NCI-H128 (cell line): Measurements from ENCODE around the gene DGCR2.
"Not testable (repeated sequence)": the region's sequence is repeated elsewhere in the genome, so short reads cannot be mapped to it uniquely, and the experiment has no call there.

Experiments used
- DNase-seq: peaks from one replicate; lab custom pipeline; 2025; ENCODE audit not compliant: unreplicated experiment; lab: John Stamatoyannopoulos, UW

DGCR2 gene

DNA sequence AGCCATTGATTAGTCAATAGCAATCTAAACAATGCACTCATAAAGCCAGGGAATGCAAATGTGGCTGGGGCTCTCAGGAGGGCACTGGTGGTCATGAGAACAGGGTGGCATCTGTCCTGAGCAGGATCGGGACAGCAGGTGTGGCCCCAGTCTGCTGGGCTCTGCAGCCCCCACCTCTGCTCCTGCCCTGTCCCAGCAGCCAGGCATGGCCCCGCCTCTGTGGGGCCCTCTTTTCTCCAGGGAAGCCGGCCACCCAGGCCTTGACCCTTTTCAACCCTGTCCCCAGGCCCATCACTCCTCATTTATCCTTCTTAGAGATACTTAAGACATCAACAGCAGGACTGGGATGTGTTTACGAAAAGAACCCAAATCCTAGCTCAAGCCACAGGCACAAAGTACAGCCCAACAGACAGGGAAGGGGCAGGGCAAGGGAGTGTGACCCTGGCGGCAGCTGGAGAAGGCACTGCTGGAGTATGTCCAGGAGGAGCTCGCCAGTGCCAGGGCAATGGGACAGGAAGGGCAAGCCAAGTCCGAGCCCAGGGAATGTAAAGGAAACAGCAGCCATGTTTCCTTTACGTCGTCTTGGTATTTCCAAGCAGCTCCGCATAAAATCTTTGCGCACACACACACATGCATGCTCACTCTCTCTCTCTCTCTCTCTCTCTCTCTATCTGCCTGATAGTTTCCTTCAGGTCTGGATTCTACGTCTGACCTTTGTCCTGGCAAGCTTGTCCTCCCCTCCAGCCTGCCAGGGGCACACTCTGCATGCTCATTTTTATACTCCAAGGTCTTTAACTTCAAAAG is 59.9 kb downstream of the DGCR2 start:
- DNase-seq = no peak

DNA sequence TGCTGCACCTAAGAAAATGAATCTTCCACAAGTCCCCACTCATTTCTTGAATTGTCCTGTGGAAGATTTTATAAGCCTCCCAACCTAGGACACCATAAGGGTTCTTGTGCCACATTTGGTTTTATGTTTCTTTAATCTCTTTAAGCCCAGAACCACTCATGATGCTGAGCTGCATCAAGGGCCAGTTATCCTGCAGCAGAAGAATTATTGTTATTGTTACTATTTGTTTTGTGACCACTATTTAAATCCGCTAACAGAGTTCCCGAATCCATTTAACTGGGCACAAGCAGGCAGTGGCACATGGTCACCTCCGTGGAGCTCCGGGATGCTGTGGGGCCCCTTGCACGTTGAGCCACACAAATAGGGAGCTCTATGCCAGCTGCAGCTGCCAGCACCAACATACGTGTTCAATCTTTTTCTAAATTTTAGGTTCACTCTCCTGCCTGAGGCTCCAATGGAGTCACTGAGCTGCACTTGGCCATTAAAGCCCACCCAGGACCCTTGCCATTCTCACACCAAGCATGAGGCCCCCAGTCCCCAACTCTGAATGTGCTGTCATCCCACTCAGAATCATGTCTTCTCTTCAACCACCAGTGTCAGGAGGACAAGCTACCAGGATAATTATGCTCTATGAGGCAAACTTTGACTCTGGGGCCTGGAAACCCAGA is 60.6 kb downstream of the DGCR2 start:
- no peak for DNase-seq

DNA sequence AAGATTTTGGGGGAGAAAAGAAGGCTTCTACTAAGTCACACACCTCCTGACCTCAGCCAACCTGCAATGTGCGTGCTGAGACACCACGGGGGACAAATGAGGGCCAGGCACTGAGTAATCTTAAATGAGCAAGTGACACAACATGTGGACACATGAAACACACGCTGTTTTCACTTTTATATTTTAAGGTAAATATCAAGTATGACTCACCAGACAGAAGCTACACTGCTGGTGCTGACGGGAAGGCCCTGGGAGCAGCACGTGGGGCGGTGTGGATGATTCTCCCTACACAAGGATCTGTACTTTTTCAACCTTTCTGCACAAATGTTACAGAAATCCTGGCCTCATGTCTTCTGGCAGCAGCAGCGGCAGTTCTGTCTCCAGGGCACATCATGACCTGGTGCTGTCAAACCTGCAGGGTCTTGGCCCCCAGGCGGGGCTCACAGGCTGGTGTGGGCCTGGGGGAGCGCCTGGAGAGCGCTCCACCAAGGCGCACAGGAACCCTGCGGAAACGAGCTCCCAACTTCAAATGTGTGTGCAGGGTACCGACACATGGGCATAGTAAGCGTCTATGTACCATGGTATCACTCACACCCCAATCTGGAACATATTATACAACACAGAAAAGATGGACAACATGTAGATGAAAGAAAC is 61.7 kb downstream of the DGCR2 start:
- no peak for DNase-seq

DNA sequence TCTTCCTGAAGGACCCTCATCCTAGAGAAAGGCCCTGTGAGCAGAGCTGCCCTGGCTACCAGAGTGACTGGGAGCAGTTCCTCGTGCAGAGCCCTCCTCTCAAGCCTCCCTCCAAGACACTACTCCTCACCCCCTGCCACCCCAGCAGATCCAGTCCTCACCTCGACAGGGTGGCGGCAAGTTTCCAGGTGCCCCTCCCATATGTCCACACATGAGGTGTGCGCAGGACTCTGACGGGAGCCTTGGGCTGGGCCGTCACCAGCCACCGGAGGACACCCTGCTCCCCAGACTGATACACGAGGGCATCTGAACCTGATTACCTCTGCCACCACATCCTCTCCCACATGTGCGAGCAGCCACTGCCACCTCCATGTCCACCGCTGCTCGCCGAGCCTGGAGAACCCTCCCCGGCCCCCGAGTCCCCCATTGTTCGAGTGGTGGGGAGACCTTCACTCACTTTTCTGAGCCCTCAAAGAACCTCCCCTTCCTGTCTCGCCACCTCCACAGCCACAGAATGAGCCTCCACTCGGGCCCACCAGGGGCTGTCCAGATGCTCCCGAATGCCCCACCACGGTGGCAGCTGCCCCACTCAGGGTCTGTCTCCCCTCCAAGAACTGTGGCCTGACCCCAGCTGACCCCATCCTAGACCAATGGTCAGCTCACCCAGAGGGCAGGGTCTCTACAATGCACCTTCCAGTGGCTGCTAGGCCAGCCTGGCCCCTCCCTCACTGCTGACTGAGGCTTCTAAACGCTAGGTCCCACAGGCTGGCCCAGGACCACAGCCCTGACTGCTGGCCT is 62.5 kb downstream of the DGCR2 start:
- no peak for DNase-seq

DNA sequence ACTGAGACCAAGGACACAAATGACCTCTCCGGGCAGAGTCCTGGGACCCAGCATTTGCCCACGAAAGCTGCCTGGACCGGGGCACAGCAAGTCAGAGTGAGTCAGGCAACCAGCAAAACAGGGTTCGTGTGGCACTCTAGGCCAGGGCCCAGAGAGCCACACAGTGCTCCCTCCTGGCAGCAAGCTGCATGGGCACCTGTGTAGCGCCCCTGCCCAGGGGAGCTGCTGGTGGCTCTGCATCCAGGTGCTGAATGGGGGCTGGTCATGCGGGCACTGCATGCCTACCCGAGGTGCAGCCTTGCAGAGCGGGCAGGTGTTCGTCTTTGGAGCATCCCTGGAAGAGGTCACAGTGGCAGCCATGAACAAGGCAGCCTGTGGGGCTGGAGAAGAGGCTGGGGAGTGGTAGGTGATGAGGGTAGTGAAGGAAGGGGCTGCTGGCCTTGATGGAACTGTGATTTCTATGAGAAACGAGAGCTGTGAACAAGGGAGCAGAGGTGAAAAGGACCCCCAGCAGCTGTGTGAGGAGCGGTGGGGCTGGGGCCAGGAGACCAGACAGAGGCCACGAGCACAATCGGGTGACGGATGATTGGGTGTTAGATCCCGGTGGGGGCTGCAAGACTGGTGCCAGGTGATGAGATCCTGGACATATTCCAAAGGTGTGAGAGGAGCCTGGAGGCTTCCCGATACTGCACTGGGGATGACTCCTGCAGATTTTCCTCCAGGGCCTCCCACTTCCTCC is 63.3 kb downstream of the DGCR2 start:
- DNase-seq = no peak

DNA sequence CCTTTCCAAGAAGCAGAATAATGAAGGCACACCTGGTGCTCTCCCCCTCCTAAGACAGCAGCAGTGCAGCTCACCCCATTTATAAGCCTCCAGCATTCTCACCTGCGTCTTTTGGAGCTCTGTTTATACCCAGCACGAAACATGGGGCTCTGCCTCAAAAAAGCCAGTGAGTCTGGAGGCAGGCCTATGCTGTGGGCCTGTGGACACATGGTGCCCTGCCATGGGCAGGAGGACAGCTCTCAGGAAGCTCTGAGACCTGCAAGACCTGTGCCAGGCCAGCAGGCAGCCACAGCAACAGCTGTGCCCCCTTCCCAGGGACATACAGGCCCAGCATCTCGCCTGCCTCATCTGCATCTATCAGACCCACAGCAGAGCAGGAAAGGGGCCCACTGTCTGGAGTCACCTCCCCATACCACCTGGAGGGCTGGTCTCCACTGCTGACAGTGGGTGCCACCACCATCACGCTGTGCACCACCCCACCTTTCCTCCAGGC is 64.2 kb downstream of the DGCR2 start:
- DNase-seq = no peak

DNA sequence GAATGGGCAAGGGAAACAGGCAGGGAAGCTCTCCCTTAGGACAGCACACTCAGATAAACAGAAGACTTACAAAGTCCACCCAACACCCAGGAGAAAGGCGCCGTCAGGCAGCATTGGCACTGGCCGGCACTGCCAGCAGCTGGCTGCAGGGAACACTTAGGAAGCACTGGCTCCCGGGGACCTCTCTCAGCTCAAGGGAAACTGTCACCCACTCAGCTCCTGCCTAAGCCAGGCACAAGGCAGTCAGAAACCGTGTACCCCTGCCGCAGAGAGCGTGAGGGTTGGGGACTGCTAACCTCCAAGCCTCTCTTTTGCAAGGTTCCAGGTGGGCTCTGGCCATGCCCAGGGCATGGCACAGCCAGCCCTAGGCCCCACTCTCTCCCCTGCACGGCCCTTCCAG is 64.7 kb downstream of the DGCR2 start:
- DNase-seq = no peak

DNA sequence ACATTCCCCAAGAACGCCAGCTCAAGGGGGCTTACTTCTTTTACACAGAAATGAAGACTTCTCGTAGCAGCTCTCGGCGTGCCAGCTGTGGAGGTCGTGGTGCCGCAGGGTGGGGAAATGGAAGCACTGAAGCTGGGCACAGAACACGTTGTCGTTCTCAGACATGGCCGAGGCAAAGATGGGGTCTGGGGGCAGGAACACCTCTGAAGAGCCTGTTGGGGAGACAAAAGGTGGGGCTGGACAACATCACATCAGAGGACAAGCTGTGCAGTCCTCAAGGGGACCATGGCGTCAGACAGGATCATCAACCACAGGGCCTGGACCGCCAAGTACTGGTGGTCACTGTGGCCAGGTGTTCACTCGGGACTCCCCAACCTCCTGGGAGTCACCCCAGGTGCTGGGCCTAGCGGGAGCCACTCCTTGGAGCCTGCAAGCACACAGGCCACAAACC is 65.2 kb downstream of the DGCR2 start:
- no peak for DNase-seq

DNA sequence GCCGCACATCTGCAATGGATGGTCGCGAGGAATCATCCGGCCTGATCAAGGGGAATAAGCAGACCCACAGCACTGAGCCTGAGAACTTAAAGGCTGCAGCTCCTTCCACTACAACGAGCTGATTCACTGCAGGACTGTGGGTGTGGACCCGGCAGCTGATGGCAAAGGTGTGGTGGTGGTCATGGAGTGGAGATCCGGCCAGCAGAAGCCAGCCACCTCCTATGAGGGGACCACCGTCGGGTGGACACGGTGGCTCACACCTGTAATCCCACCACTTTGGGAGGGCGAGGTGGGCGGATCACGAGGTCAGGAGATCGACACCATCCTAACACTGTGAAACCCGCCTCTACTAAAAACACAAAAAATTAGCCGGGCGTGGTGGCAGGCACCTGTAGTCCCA is 66.4 kb downstream of the DGCR2 start:
- DNase-seq = no peak

DNA sequence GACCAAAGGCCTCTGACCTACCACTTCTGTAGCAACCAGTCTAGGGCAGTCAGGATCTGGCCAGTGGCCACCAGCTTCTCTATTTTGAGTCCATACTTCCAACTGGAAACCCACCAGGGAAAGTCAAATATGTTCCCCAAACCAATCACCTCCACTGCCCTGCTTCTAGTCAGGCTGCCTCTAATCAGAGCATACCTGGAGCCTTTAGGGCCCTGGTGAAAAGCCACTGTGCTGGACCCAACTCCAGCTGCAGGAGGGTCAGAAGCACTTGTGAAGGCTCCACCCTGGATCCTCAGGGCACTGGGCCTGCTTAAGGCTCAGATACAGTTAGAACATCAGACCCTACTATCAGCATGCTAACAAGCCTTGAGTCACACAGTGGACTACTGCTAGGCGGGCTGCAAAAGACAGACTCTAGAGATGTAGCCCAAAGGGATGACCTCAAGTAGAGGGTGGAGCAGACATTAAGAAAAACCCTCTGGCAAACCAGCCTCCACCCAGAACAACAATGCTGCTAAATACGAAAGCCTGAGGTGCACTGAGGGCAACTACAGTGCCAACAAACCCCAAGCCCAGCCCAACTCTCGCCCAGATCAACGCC is 69.2 kb downstream of the DGCR2 start:
- no peak for DNase-seq

DNA sequence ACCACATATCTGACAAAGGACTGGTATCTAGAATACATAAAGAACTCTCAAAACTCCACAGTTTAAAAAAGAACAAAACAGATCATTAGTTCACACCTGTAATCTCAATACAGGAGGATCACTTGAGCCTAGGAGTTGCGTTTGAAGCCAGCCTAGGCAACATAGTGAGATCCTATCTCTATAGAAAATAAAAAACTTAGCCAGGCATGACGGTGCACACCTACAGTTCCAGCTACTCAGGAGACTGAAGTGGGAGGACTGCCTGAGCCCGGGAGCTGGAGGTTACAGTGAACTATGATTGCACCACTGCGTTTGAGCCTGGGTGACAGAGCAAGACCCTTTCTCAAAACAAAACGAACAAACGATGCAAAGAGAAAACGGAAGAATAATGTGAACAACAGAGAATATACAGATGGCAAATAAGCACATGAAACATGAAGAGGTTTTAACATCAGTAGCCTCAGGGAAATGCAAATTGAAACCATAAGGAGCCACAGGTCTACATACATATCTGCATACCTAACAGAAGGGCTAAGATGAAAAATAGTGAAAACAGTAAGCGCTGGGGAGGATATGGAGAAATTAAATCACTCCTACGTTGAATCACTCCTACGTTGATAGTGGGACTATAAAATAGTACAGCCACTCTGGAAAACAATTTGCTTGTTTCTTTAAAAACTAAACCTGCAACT is 70.7 kb downstream of the DGCR2 start:
- DNase-seq = no peak

DNA sequence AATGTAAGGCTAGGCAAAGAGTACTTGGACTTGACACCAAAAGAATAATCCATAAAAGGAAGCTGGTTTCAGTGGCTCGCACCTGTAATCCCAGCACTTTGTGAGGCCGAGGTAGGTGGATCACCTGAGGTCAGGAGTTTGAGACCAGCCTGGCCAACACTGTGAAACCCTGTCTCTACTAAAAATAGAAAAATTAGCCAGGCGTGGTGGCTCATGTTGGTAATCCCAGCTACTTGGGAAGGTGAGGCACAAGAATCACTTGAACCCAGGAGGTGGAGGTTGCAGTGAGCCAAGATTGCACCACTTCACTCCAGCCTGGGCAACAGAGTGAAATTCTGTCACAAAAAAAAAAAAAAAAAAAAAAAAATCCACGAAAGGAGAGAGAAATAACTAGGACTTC is 71.4 kb downstream of the DGCR2 start:
- not testable (repeated sequence) for DNase-seq

DNA sequence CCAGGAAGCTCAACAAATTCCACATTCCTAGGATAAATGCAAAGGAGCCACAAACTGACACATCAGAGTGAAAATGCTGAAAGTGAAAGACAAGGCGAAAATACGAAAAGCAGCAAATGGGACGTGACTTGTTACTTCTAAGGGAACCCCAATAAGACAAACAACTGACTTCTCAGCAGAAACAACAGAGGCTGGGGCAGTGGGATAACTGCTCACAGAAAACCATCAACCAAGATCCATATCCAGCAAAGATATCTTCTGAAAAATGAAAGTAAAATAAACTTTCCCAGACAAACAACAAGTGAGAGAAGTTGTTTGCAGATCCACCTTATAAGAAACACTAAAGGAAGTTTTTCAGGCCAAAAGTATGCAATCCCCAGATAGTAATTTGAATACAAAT is 72.1 kb downstream of the DGCR2 start:
- no peak for DNase-seq

DNA sequence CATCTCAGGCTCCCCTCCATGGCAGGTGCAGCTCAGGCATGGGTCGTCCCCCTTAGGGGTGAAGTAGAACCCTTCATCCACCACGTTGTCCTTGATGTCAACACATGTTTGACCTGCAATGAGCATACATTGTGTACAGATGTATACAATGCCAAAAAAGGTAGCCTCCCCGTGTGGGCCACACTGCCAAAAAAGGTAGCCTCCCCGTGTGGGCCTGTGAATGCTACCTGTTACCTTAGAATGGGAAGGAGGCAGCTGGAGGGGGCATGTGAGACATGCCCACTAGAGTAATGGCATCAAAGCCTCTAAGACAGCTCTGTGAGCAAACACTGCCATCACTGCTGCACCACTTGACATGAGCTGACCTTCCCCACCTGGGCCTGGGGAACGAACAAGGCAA is 73.7 kb downstream of the DGCR2 start:
- no peak for DNase-seq

DNA sequence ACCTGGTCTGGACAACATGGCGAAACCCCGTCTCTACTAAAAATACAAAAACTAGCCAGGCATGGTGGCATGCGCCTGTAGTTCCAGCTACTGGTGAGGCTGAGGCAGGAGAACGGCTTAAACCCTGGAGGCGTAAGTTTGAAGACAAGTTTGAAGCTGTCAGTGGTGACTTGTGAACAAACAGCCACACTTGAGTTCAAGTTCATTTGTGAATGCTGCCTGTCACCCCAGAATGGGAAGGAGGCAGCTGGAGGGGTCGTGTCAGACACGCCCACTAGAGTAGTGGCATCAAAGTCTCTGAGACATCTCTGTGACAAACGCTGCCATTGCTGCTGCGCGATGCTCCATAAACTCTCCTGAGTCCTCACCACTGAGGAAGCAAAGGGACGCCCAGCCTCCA is 74.2 kb downstream of the DGCR2 start:
- no peak for DNase-seq

DNA sequence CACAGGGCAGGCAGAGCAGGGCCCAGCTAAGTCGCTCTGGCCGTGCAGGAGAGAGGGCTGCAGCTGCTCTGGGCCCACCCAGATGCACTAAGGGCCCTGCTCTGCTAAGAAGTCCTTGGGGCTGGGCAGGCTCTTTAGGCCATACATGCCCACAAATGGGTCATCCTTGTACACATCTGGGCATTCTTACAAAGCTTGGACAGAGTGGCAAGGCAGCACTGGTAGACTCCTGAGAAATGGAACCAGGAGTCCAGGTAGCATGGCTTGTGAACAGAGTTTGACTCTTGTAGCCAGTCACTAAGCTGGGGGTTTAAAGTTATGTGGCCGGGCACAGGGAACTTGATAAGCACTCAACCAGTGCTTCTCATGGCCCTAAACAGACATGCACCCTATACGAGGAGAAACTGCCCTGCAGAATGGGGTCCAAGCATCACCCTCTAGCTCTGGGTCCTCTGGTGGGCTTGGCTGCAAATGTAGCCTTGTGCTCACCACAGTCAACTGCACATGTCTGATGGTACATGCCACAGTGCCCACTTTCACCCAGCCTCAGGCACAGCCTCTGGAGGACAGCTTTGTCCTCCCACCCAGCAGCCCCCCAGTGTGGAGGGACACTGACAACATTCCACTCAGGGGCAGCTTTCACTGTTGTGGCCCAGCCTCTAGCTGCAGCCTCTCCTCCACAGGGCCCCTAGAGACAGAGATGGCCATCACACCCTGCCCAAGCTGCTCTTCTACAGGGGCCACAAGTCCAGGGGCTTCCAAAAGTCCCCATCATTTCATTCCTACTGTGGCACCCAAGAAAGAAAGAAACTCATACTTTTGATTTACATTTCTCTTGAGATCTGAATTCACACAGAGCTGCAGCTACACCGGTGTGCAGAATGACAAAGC is 75.2 kb downstream of the DGCR2 start:
- no peak for DNase-seq

DNA sequence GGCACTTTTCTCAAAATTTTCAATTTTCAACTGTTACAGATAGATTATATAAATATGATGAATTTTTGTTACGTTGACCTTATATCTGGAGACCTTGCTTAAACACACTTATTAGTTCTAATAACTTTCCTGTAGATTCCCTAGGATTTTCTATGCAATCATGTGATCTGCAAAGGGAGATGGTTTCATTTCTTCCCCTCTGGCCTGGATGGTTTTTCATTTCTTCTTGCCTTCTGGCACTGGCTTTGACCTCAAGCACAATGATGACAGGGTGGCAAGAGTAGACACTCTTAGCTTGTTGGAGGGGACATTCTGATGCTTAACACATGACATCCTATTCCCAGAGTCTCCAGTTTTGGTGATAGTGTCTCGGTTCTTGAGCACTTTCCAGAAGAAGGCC is 75.9 kb downstream of the DGCR2 start:
- no peak for DNase-seq

DNA sequence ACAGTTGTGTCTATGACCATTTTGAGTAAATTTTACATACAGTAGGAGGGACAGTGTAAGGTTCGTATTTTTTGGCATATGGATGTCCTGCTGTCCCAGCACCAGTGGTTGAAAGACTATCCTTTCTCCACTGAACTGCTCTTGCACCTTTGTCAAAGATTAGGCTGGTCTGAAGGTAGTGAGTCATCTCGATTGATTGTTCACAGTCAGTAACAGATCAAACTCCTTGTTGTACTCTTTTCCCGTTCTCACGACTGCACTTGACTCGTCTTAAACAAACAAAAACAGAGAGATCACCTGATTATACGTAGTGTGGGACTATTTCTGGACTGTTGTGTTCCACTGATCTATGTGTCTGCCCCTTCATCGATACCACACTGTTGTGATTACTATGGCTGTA is 77.1 kb downstream of the DGCR2 start:
- no peak for DNase-seq

DNA sequence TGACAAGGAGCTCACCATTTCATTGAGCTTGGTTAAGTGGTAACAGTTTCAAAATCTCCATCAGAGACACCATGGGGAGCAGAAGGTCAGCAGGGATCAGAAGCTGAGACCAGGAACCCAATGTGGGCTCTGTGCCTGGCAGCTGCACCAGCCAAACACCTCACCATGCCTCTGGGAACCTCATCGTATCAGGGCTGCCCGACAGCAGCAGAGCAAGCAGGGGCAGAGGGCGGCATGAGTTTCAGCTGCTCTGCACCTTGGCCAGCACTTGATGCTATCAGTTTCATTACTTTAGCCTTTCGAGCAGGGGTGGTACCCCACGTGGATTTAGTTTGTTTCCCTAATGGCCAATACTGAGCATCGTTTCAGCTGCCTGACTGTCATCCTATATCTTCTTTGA is 77.8 kb downstream of the DGCR2 start:
- no peak for DNase-seq
